C4-2B (cell line): ENCODE measurements around the gene CPTP.

Source experiments
- H3K27ac ChIP-seq: fragments of 450-650 bp; 2 replicates; pipeline ENCODE4 v1.5.1; 2017
- CTCF ChIP-seq: fragments of 450-650 bp; conservative IDR thresholded peaks from 2 replicates; pipeline ENCODE4 v1.5.1; 2017; ENCODE audit warnings: mild to moderate bottlenecking
- ZFX ChIP-seq: fragments of 450-650 bp; IDR thresholded peaks from 2 replicates; pipeline ENCODE4 v1.6.1; 2017

The CPTP gene

GRCh38 chr1:1358433-1359271 is 34.0 kb downstream of the CPTP start, which contains the start of gene MXRA8:
MXRA8 (minus strand) TSS chr1:1358555; CDS start chr1:1358504, 51 bp downstream.
- TF ChIP-seq CTCF (no peak), ZFX (no peak)
- H3K27ac ChIP-seq: peak within 1 kb of the TSS; percentile 11

GRCh38 chr1:1359308-1359663 is 34.7 kb downstream of the CPTP start:
- TF ChIP-seq CTCF: no peak
- TF ChIP-seq ZFX: no peak
- peak overlapping the region; percentile 11 for H3K27ac ChIP-seq

GRCh38 chr1:1359664-1360468 is 35.3 kb downstream of the CPTP start:
- TF ChIP-seq ZFX (no peak; the same call in 1 of the 2 replicates), CTCF (no peak)
- no peak overlapping the region; the same call in 1 of the 2 replicates for H3K27ac ChIP-seq

- no peak for TF ChIP-seq ZFX
- no peak for TF ChIP-seq CTCF
- no peak overlapping the region for H3K27ac ChIP-seq
Measured at GRCh38 chr1:1360506-1361169, 36.0 kb downstream of the CPTP start.

GRCh38 chr1:1361233-1361981 is 36.8 kb downstream of the CPTP start:
- no peak overlapping the region for H3K27ac ChIP-seq
- TF ChIP-seq ZFX (no peak), CTCF (no peak)

GRCh38 chr1:1361982-1362423 is 37.4 kb downstream of the CPTP start:
- TF ChIP-seq CTCF: no peak
- H3K27ac ChIP-seq: no peak overlapping the region
